ENCODE measurements around the gene GIPC1. TPM values are rescaled to one million over a fixed set of nuclear protein-coding genes. Genes with fewer than 3 reads are reported as not detected.

Gene GIPC1
- total and polyA plus RNA-seq, 9 of the 15 experiments (the other 6 are each of a cell fraction or from before 2014, with no cell fraction given): 0.49 to 54.7 (median 24.8) TPM

GRCh38 chr19:14472202-14472938 lies 23.6 kb downstream of the GIPC1 start (continued):
- no peak for TF ChIP-seq JUND (IDR thresholded peaks at IDR 0.05; ENCODE audit: borderline replicate concordance, low read depth, low read length)
- peak; percentile 15; the same call in 1 of the 3 replicates for TF ChIP-seq JUND (tag; IDR thresholded peaks at IDR 0.05; ENCODE audit: borderline replicate concordance, low read depth, low read length)
- TF ChIP-seq MCM3 (IDR thresholded peaks at IDR 0.05): no peak
- no peak for TF ChIP-seq NKRF (IDR thresholded peaks at IDR 0.05; ENCODE audit: borderline replicate concordance)
- no peak for TF ChIP-seq RUNX1 (IDR thresholded peaks at IDR 0.05; ENCODE audit: low read depth)
- no peak for TF ChIP-seq HLTF (IDR thresholded peaks at IDR 0.05)
- TF ChIP-seq SLC30A9 (CRISPR knock-in tag; IDR thresholded peaks at IDR 0.05): no peak
- no peak for TF ChIP-seq PYGO2 (tag; IDR thresholded peaks at IDR 0.05)
- no peak for TF ChIP-seq SAFB2 (IDR thresholded peaks at IDR 0.05; ENCODE audit: borderline replicate concordance, low read depth, low read length, severe bottlenecking)
- TF ChIP-seq PTRF (tag; IDR thresholded peaks at IDR 0.05): no peak
- no peak for TF ChIP-seq HNRNPH1 (optimal IDR thresholded peaks at IDR 0.05; ENCODE audit: low read depth, low read length)
- TF ChIP-seq ZBTB9 (CRISPR knock-in tag; IDR thresholded peaks at IDR 0.05): 0 out of 2 replicates have a peak, but pooled peaks have one; percentile 65
- TF ChIP-seq CLOCK (CRISPR knock-in tag; IDR thresholded peaks at IDR 0.05; ENCODE audit: borderline replicate concordance): no peak
- no peak for TF ChIP-seq RBBP5 (IDR thresholded peaks at IDR 0.05; ENCODE audit: borderline replicate concordance, insufficient read depth, low read length, poor library complexity, severe bottlenecking)
- no peak for TF ChIP-seq ZNF77 (CRISPR knock-in tag; IDR thresholded peaks at IDR 0.05)
- TF ChIP-seq FOXP1 (CRISPR knock-in tag; IDR thresholded peaks at IDR 0.05): no peak
- TF ChIP-seq ARID3A (IDR thresholded peaks at IDR 0.05; ENCODE audit: borderline replicate concordance, low read depth, low read length): no peak
- no peak for TF ChIP-seq C11orf30 (IDR thresholded peaks at IDR 0.05; ENCODE audit: low read depth)
- no peak for TF ChIP-seq ZC3H4 (CRISPR knock-in tag; IDR thresholded peaks at IDR 0.05; ENCODE audit: borderline replicate concordance)
- TF ChIP-seq MTA3 (IDR thresholded peaks at IDR 0.05; ENCODE audit: borderline replicate concordance): peak; percentile 79; the same call in 1 of the 2 replicates
- no peak for TF ChIP-seq PRMT5 (CRISPR knock-in tag; IDR thresholded peaks at IDR 0.05)

Measured in K562 (cell line).